HG03066 (cell line): ENCODE measurements around the gene MEGF9.
"Not testable (repeated sequence)": the region's sequence is repeated elsewhere in the genome, so short reads cannot be mapped to it uniquely, and the experiment has no call there.

Experiments used
- ATAC-seq: cut with Tn5 transposase; IDR thresholded peaks from one replicate; pipeline ENCODE4 v1.9.1; 2021; ENCODE audit warnings: low read depth; ENCODE audit not compliant: unreplicated experiment

The MEGF9 gene

DNA sequence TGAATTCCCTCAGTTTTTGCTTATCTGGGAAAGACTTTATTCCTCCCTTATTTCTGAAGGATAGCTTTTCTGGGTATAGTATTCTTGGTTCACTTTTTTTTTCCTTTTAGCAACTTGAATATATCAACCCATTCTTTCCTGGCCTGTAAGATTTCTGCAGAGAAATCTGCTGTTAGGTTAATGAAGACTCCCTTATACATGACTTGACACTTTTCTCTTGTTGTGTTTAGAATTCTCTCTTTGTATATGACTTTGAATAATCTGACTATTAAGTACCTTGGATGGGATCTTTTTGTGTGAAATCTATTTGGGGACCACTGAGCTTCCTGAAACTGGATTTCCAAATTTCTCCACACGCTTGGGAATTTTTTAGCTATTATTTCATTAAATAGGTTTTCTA, 79.3 kb downstream of the MEGF9 start:
- no peak for ATAC-seq

GRCh38 chr9:120630333-120630732, 83.9 kb downstream of the MEGF9 start:
- ATAC-seq = no peak

DNA sequence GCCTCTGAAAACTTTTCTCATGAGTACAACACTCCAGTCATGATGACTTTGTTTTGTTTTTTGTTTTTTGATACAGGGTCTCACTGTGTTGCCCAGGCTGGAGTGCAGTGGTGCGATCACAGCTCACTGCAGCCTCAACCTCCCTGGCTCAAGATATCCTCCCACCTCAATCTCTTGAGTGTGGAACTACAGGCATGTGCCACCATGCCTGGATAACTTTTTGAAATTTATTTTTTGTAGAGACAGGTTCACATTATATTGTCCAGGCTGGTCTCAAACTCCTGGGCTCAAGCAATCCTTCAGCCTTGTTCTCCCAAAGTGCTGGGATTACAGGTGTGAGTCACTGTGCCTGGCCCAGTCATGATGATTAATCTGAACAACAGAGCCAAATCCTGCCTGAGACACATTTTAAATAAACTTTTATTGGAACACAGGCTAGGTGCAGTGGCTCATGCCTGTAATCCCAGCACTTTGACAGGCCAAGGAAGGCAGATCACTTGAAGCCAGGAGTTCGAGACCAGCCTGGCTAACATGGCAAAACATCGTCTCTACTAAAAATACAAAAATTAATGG, 85.3 kb downstream of the MEGF9 start:
- ATAC-seq = not testable (repeated sequence)

DNA sequence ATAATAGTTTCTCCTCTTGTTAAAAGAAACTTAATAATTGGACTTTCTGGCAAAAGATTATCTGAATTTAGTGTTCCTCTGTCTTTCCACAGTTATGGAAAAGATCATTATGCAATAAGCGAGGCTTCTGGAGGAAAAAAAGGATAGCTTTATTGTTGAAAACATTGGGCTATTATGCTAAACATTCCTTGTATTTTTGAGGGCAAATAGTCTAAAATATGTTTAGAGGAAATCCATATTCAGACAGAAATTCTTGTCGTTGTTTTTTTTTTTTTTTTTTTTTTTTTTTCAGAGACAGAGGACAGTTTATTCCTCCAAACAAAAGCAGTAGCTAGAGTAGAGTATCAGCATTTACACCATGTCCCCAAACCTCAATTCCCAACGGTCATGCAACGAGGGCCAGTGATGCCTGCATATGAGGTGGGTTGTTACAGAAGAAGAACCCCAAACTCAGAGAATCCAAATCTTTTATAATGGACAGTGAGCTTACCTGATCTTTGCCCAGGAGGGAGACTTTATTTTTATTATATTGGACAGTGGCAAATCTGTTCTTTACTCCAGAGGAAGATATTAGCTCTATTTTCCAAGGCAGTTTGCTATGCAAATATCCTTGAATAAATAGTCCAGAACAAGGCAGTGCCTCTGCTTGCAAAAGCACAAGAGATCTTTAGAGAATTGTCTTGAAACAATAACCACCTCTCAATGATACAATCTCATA, 85.9 kb downstream of the MEGF9 start:
- ATAC-seq = no peak

- no peak for ATAC-seq
Observed at GRCh38 chr9:120627073-120627472, 87.2 kb downstream of the MEGF9 start.

DNA sequence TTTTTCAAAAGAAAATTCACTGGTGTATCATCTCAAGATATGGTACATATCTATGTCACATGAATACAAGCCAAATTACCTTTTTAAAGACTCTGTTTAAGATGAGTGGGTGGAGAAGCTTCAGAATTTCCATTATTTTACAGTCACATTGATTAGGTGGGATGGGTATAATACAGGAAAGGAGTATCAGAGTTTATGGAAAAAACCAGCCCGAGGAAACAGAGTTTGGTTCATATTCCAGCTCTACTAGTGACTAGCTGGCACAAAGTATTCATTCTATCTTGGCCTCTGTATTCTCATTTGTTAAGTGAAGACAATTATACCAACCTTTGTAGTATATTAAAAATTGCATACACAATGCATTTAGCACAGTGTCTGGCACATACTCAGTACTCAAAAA, 87.8 kb downstream of the MEGF9 start:
- ATAC-seq = no peak

DNA sequence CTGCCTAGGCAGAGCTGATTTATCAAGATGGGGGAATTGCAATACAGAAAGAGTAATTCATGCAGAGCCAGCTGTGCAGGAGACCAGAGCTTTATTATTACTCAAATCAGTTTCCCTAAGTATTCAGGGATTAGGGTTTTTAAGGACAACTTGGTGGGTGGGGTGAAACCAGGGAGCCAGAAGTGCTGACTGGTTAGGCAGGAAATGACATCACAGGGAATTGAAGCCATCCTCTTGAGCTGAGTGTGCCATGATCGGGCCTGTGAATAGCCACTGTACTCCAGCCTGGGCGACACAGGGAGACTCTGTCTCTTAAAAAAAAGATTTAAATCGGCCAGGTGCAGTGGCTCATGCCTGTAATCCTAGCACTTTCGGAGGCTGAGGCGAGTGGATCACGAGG, 89.0 kb downstream of the MEGF9 start:
- ATAC-seq = no peak

DNA sequence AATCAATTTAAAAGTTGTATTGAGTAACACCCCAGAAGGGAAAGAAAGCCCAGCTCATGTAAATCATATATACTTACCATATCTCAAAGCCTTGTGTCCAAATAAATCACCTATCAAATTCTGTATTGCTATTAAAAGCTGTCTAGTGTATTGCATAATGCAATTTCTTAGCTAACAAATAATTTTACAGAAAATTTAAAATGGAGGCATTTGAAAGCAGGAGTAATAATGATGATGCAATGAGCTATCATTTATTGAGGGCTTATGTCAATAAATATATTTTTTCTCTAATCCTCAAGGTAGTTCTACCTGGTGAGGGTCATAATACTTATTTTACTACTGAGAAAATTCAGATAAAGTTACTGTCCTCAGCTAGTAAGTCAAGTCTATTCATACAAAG, 91.5 kb downstream of the MEGF9 start:
- ATAC-seq = no peak

- ATAC-seq = no peak
Observed at GRCh38 chr9:120621941-120622340, 92.3 kb downstream of the MEGF9 start.

- peak; percentile 79 for ATAC-seq
Observed at GRCh38 chr9:120619751-120620655, 94.3 kb downstream of the MEGF9 start.

DNA sequence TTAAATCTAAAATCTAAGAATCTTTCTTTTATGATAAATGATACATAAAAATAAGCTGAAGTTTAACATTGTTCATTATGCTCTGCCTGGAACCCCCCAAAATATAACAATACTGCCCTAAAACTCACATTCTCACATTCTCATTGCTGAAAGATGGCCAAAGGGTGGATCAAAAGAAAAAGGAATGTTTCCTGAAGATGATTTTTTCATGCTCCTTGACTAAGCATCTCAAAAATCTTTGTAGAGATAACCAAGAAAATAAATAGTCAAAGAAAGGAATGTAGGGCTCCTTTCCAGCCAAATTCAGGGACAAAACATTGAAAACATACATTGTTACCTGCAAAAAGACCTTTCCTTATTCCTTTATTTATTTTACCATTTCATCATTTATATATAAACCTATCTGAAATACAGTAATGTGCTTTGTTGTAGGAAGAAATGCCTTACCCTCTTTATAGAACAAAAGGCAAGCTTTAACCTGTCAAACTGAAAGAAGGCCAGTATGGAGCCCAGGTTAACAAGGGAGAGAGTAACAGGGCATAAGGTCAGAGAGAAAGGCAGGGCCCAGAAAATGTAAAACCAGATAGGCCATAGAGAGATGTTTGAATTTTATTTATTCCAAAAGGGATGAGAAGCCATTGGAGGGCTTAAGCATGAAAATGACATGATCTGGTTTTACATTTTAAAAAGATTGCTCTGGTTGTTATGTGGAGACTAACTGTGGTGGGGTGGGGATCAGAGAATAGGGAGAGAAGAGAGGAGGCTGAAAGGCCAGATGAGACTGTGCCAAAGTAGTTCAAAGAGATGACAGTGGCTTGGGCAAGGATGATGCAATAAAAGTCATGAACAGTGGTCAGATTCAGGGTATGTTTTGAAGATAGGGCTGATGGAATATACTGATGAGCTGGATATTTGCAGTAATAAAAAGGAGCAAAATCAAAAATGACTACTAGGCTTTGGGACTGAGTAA, 97.0 kb downstream of the MEGF9 start:
- ATAC-seq = no peak

DNA sequence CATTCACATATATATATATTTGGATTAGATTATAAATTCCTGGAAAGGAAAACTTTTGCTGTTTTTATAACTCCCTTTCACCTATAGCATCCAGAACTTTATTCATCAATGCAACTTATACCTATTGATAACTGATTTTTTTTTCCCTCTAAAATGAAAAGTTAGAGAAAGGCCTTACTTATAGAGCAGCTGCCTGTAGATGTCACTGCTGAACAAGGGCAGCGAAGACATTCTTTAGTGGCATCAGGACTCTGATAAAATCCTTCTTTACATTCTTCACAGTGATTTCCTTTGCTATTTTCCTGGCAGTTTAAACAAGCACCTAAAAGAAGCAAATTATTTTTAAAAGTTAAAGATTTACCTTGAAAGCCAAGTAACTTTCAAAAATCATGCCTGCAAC, 102.1 kb downstream of the MEGF9 start:
- no peak for ATAC-seq

GRCh38 chr9:120611690-120612068, 102.6 kb downstream of the MEGF9 start:
- no peak for ATAC-seq

DNA sequence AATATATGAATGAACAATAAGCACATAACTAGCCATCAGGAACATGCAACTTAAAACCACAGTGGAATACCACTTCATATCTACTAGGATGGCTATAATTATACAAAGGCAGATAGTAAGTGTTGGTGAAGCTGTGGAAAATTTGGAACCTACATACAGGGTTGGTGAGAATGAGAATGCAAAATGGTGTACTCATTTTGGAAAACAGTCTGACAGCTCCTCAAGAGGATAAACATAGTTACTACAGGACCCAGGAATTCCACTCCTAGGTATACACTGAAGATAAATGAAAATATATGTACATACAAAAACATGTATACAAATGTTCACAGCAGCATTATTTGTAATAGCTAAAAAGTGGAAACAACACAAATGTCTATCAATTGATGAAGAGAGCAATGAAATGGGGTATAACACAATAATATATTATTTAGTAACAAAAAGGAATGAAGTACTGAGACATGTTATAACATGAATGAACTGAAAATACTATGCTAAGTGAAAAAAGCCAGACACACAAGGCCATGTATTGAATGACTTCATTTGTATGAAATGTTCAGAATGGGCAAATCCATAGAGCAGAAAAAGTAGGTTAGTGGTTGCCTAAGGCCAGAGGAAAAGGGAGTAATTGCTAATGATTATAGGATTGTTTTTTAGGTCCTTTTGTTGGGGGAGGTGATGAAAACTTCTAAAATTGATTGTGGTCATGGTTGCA, 103.1 kb downstream of the MEGF9 start:
- ATAC-seq = no peak

DNA sequence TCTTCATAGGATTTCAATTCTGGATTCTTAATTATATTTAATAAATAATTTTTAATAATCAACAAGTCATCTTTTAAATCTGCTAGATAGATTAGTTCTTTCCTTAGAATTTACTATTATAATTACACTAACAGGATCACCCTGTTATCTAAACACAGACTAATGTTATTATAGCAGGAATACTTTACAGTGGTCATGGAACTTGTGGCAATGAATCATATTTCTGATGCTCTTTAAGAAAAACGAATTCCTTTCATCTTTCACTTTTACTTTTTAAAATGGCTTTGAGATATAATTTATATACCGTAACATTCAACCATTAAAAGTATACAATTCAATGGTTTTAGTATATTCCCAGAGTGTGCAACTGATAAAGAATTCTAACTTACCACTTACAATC, 104.6 kb downstream of the MEGF9 start:
- ATAC-seq = no peak

GRCh38 chr9:120608421-120608820, 105.8 kb downstream of the MEGF9 start:
- no peak for ATAC-seq

- no peak for ATAC-seq
Observed at GRCh38 chr9:120603591-120603990, 110.7 kb downstream of the MEGF9 start.

DNA sequence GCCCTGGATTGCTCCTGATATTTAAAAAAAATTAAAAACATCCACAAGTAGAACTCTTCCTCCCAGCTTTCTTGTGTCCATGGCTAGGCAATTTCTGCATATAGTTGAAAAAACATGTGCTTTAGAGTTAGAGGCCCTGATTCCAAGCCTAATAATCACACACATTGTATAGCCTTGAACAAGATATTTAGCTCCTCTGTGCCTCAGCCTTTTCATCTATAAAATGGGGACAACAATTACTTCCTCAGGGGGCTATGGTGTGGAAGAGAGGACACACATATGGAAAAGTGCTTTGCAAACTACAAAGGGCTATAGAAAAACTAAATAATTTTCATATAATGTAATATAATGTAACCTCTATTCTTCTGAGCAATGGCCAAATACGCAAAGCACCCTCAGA, 111.3 kb downstream of the MEGF9 start:
- no peak for ATAC-seq

- no peak for ATAC-seq
Observed at GRCh38 chr9:120593955-120594277, 120.4 kb downstream of the MEGF9 start.
